PC-3 (cell line): ENCODE results near the gene NCOA1. TPM values are rescaled to one million over a fixed set of nuclear protein-coding genes. Genes with fewer than 3 reads are reported as not detected.

Experiments
- ATAC-seq: fragments of 200-7000 bp; cut with Tn5 transposase; 2 replicates; pipeline ENCODE4 v1.9.1; 2020; ENCODE audit warnings: mild to moderate bottlenecking, moderate library complexity
- BruUV-seq: library from RNA; stranded (reverse); fragments of 400-500 nt; replicated peaks from 2 replicates; lab custom pipeline; 2021; lab: Mats Ljungman, UMichigan
- CTCF ChIA-PET: fragments of 300-600 bp; sonication (Branson Sonifier 250); formaldehyde crosslinking; loops from one replicate; lab custom pipeline; 2022; ENCODE audit warnings: antibody characterized with exemption; lab: Charles Lee
- POLR2A ChIA-PET: fragments of 300-600 bp; sonication (Branson Sonifier 250); formaldehyde crosslinking; loops from one replicate; lab custom pipeline; 2022; ENCODE audit warnings: antibody characterized with exemption; ENCODE audit not compliant: unreplicated experiment; lab: Charles Lee
- DNase-seq: peaks from one replicate; pipeline ENCODE4 v3.0.0-alpha.2; 2015
- H2AFZ ChIP-seq: fragments of 300-600 bp; sonication (generic); 2 replicates; pipeline ENCODE4 v1.6.0; 2016; ENCODE audit warnings: antibody characterized with exemption, low read length
- H3F3A ChIP-seq: fragments of 300-600 bp; sonication (generic); one replicate; pipeline ENCODE4 v1.6.0; 2017; ENCODE audit warnings: antibody characterized with exemption, low read length, control low read depth, mild to moderate bottlenecking; ENCODE audit not compliant: unreplicated experiment
- H3K27ac ChIP-seq: fragments of 300-600 bp; sonication (generic); 2 replicates; pipeline ENCODE4 v1.5.1; 2016; ENCODE audit warnings: mild to moderate bottlenecking, low read length
- H3K27me3 ChIP-seq: fragments of 300-600 bp; sonication (generic); 2 replicates; pipeline ENCODE4 v1.6.1; 2016; ENCODE audit warnings: low read length, mixed read lengths
- H3K36me3 ChIP-seq: fragments of 300-600 bp; sonication (generic); 2 replicates; pipeline ENCODE4 v1.6.1; 2016; ENCODE audit warnings: low read depth, mixed run types, low read length, mixed read lengths
- H3K4me1 ChIP-seq: fragments of 300-600 bp; sonication (generic); 2 replicates; pipeline ENCODE4 v1.5.1; 2016; ENCODE audit warnings: low read length; ENCODE audit not compliant: insufficient read depth
- H3K4me2 ChIP-seq: fragments of 300-600 bp; sonication (generic); 2 replicates; pipeline ENCODE4 v1.6.0; 2016; ENCODE audit warnings: low read length
- H3K4me3 ChIP-seq: fragments of 300-600 bp; sonication (generic); 2 replicates; pipeline ENCODE4 v1.5.1; 2016; ENCODE audit warnings: mild to moderate bottlenecking, low read length, mixed read lengths
- H3K79me2 ChIP-seq: fragments of 300-600 bp; sonication (generic); 2 replicates; pipeline ENCODE4 v1.6.1; 2017; ENCODE audit warnings: low read length, mixed read lengths
- H3K9ac ChIP-seq: fragments of 300-600 bp; sonication (generic); 2 replicates; pipeline ENCODE4 v1.6.0; 2016; ENCODE audit warnings: mild to moderate bottlenecking, low read length
- H3K9me2 ChIP-seq: fragments of 300-600 bp; sonication (generic); replicated peaks from 2 replicates; pipeline ENCODE4 v1.6.1; 2016; ENCODE audit warnings: mixed run types, low read length, mixed read lengths
- H3K9me3 ChIP-seq: fragments of 300-600 bp; sonication (generic); 2 replicates; pipeline ENCODE4 v1.6.1; 2016; ENCODE audit warnings: low read length, mixed read lengths
- H4K20me1 ChIP-seq: fragments of 300-600 bp; sonication (generic); 2 replicates; pipeline ENCODE4 v1.6.1; 2016; ENCODE audit warnings: low read length, mixed read lengths
- CTCF ChIP-seq: fragments of 300-600 bp; sonication (generic); conservative IDR thresholded peaks from 2 replicates; pipeline ENCODE4 v1.5.1; 2017; ENCODE audit warnings: antibody characterized with exemption, low read depth, mild to moderate bottlenecking, low read length
- EZH2 ChIP-seq: fragments of 300-600 bp; sonication (generic); IDR thresholded peaks from one replicate; pipeline ENCODE4 v1.6.1; 2017; ENCODE audit warnings: antibody characterized with exemption, mild to moderate bottlenecking, low read length; ENCODE audit not compliant: unreplicated experiment
- EZH2phosphoT487 ChIP-seq: fragments of 300-600 bp; sonication (generic); IDR thresholded peaks from 2 replicates; pipeline ENCODE4 v1.6.1; 2018; ENCODE audit warnings: mild to moderate bottlenecking, antibody characterized with exemption, low read length, borderline replicate concordance
- intact Hi-C: fragments of 100-400 bp; cut with micrococcal nuclease; formaldehyde crosslinking; loops from 2 replicates; pipeline ENCODE4 v1.9.0; 2023
- total RNA-seq: library from RNA; depleted of rRNA; stranded (reverse); fragments of >200 nt; gene quantifications from 2 replicates; pipeline ENCODE4 v1.2.3, GENCODE V29; 2014

The NCOA1 gene
- total RNA-seq, 1 experiment from 2014 or later: 7.5 TPM

- no peaks in the 10 kb centered on the region for H3K9me2 ChIP-seq
- H3K9me3 ChIP-seq: no peaks in the 10 kb centered on the region
- ATAC-seq (no peak), DNase-seq (no peak)
- ChIA-PET POLR2A (no interaction called here), CTCF (no interaction called here)
- H3K9ac ChIP-seq: no peak overlapping the region
- H3K4me3 ChIP-seq: no peak overlapping the region
- no peaks in the 10 kb centered on the region for H4K20me1 ChIP-seq
- H2AFZ ChIP-seq: no peak overlapping the region
- H3K27me3 ChIP-seq: no peaks in the 10 kb centered on the region
- H3K79me2 ChIP-seq: peaks cover 65% of the 10 kb centered on the region
- H3K4me2 ChIP-seq: no peak overlapping the region
- TF ChIP-seq EZH2 (no peak), EZH2phosphoT487 (no peak), CTCF (no peak)
- no TSS peak for BruUV-seq
- no peak overlapping the region for H3K27ac ChIP-seq
- intact Hi-C loops: no loop called here
- no peaks in the 10 kb centered on the region for H3F3A ChIP-seq
- no peaks in the 10 kb centered on the region for H3K36me3 ChIP-seq
- peaks cover 17% of the 10 kb centered on the region for H3K4me1 ChIP-seq
Measured at GRCh38 chr2:24496959-24497358, 5.9 kb downstream of the NCOA1 start.

GRCh38 chr2:24497685-24498084 lies 6.6 kb downstream of the NCOA1 start:
- CTCF ChIA-PET: interaction anchor here (0.7 kb wide), 1 partner anchor 15 kb away, joined by 7 read pairs; no protein-coding TSS in a partner anchor
- no peaks in the 10 kb centered on the region for H3F3A ChIP-seq

More at GRCh38 chr2:24497685-24498084, 6.6 kb downstream of the NCOA1 start:
- POLR2A ChIA-PET: no interaction called here
- Histone ChIP-seq H4K20me1 (no peaks in the 10 kb centered on the region), H3K9me3 (no peaks in the 10 kb centered on the region), H3K9me2 (no peaks in the 10 kb centered on the region), H3K4me1 (peaks cover 14% of the 10 kb centered on the region), H3K4me3 (no peak overlapping the region), H3K9ac (no peak overlapping the region), H3K27me3 (no peaks in the 10 kb centered on the region), H3K27ac (no peak overlapping the region), H3K4me2 (no peak overlapping the region), H3K79me2 (peaks cover 62% of the 10 kb centered on the region), H3K36me3 (no peaks in the 10 kb centered on the region), H2AFZ (no peak overlapping the region)
- ATAC-seq: no peak
- intact Hi-C loops: no loop called here
- TF ChIP-seq EZH2 (no peak), EZH2phosphoT487 (no peak), CTCF (no peak)
- BruUV-seq: no TSS peak
- no peak for DNase-seq
